HEK293T (cell line): ENCODE results near the gene EAF2.

ENCODE experiments used
- CTCF ChIA-PET: fragments of 350-600 bp; formaldehyde crosslinking; extraction: SDS; loops from one replicate; lab custom pipeline; 2021; ENCODE audit warnings: antibody characterized with exemption, inconsistent platforms; lab: Yijun Ruan, JAX
- POLR2A ChIA-PET: fragments of 350-600 bp; formaldehyde crosslinking; extraction: SDS; loops from one replicate; lab custom pipeline; 2020; ENCODE audit warnings: antibody characterized with exemption, inconsistent platforms; lab: Yijun Ruan, JAX
- DNase-seq: peaks from one replicate; pipeline ENCODE4 v3.0.0; 2012; ENCODE audit warnings: mixed read lengths; ENCODE audit errors: extremely low spot score
- ARNT ChIP-seq: fragments of 450-650 bp; IDR thresholded peaks from 2 replicates; pipeline ENCODE4 v1.6.1; 2017; ENCODE audit warnings: mild to moderate bottlenecking
- BHLHE40 ChIP-seq: fragments of 450-650 bp; IDR thresholded peaks from 2 replicates; pipeline ENCODE4 v1.6.1; 2016; ENCODE audit warnings: mild to moderate bottlenecking, moderate library complexity, borderline replicate concordance
- CTBP1 ChIP-seq: fragments of 450-650 bp; IDR thresholded peaks from 2 replicates; pipeline ENCODE4 v1.6.1; 2016; ENCODE audit warnings: borderline replicate concordance
- ELF4 ChIP-seq: fragments of 450-650 bp; IDR thresholded peaks from 2 replicates; pipeline ENCODE4 v1.6.1; 2017; ENCODE audit warnings: antibody characterized with exemption
- FOXA1 ChIP-seq: fragments of 450-650 bp; IDR thresholded peaks from 2 replicates; pipeline ENCODE4 v1.6.1; 2016; ENCODE audit warnings: mild to moderate bottlenecking
- FOXK2 ChIP-seq: fragments of 450-650 bp; IDR thresholded peaks from 2 replicates; pipeline ENCODE4 v1.6.1; 2016; ENCODE audit warnings: mild to moderate bottlenecking
- FOXM1 ChIP-seq: fragments of 450-650 bp; IDR thresholded peaks from 2 replicates; pipeline ENCODE4 v1.6.1; 2017; ENCODE audit warnings: mild to moderate bottlenecking, borderline replicate concordance
- HDGF ChIP-seq: fragments of 450-650 bp; IDR thresholded peaks from 2 replicates; pipeline ENCODE4 v1.6.1; 2017; ENCODE audit warnings: antibody characterized with exemption, borderline replicate concordance
- L3MBTL2 ChIP-seq: fragments of 450-650 bp; conservative IDR thresholded peaks from 2 replicates; pipeline ENCODE4 v1.6.1; 2016; ENCODE audit warnings: mild to moderate bottlenecking
- LEF1 ChIP-seq: fragments of 450-650 bp; IDR thresholded peaks from 2 replicates; pipeline ENCODE4 v1.6.1; 2017; ENCODE audit warnings: mild to moderate bottlenecking, borderline replicate concordance
- NFRKB ChIP-seq: fragments of 450-650 bp; IDR thresholded peaks from 2 replicates; pipeline ENCODE4 v1.6.1; 2016; ENCODE audit warnings: mild to moderate bottlenecking, moderate library complexity
- PKNOX1 ChIP-seq: fragments of 450-650 bp; IDR thresholded peaks from 2 replicates; pipeline ENCODE4 v1.6.1; 2016
- SP1 ChIP-seq: fragments of 450-650 bp; IDR thresholded peaks from 2 replicates; pipeline ENCODE4 v1.6.1; 2017
- SUZ12 ChIP-seq: fragments of 450-650 bp; IDR thresholded peaks from 2 replicates; pipeline ENCODE4 v1.6.1; 2016; ENCODE audit warnings: mild to moderate bottlenecking
- TARDBP ChIP-seq: fragments of 450-650 bp; IDR thresholded peaks from 2 replicates; pipeline ENCODE4 v1.6.1; 2016
- ZNF384 ChIP-seq: fragments of 450-650 bp; IDR thresholded peaks from 2 replicates; pipeline ENCODE4 v1.6.1; 2016

EAF2 gene

GRCh38 chr3:121883507-121883906, 48.5 kb downstream of the EAF2 start:
- TF ChIP-seq ZNF384, result no peak
- no peak for TF ChIP-seq ARNT
- no peak for TF ChIP-seq FOXM1
- no peak for TF ChIP-seq ELF4
- no peak for TF ChIP-seq TARDBP
- TF ChIP-seq NFRKB, result no peak
- POLR2A ChIA-PET, result no interaction called here
- CTCF ChIA-PET, result no interaction called here
- DNase-seq, result peak; percentile 22

- CTCF ChIA-PET, result no interaction called here
- TF ChIP-seq SP1, result no peak
- TF ChIP-seq PKNOX1, result no peak
- no peak for TF ChIP-seq TARDBP
- TF ChIP-seq BHLHE40, result no peak
- no peak for TF ChIP-seq FOXA1
- TF ChIP-seq CTBP1, result no peak
- TF ChIP-seq LEF1, result no peak
- no peak for TF ChIP-seq FOXM1
- no peak for TF ChIP-seq SUZ12
Observed at GRCh38 chr3:121885386-121885785, 50.4 kb downstream of the EAF2 start.

GRCh38 chr3:121894301-121894990, 59.4 kb downstream of the EAF2 start, which contains the start of gene SLC15A2:
TSS of gene SLC15A2 (plus strand) at chr3:121894401. CDS start at chr3:121894477, 76 bp downstream.
- POLR2A ChIA-PET, result no interaction called here
- TF ChIP-seq HDGF (no peak), NFRKB (no peak), ELF4 (no peak), SP1 (no peak), TARDBP (no peak), SUZ12 (no peak), FOXK2 (no peak), L3MBTL2 (no peak), ZNF384 (no peak), ARNT (no peak), PKNOX1 (no peak), LEF1 (no peak), FOXM1 (no peak), FOXA1 (no peak), CTBP1 (no peak)
- CTCF ChIA-PET, result no interaction called here
- DNase-seq, result no peak

More at GRCh38 chr3:121885386-121885785, 50.4 kb downstream of the EAF2 start:
- DNase-seq, result no peak
- POLR2A ChIA-PET, result no interaction called here

- no peak for DNase-seq
- ChIA-PET CTCF (no interaction called here), POLR2A (no interaction called here)
- TF ChIP-seq SUZ12 (no peak), PKNOX1 (no peak), LEF1 (no peak), NFRKB (no peak), TARDBP (no peak), HDGF (no peak), L3MBTL2 (no peak)
Observed at GRCh38 chr3:121895121-121895520, 60.1 kb downstream of the EAF2 start.

- TF ChIP-seq SUZ12, result no peak
- no peak for TF ChIP-seq FOXM1
- DNase-seq, result no peak
- ChIA-PET POLR2A (no interaction called here), CTCF (no interaction called here)
Observed at GRCh38 chr3:121895736-121896135, 60.7 kb downstream of the EAF2 start.

- no peak for DNase-seq
- CTCF ChIA-PET, result no interaction called here
- POLR2A ChIA-PET, result no interaction called here
- TF ChIP-seq L3MBTL2, result no peak
- no peak for TF ChIP-seq LEF1
- no peak for TF ChIP-seq FOXM1
- no peak for TF ChIP-seq HDGF
- TF ChIP-seq FOXA1, result no peak
- TF ChIP-seq ELF4, result no peak
- no peak for TF ChIP-seq ARNT
- TF ChIP-seq BHLHE40, result no peak
- no peak for TF ChIP-seq SUZ12
- TF ChIP-seq FOXK2, result no peak
- TF ChIP-seq PKNOX1, result no peak
- no peak for TF ChIP-seq CTBP1
- no peak for TF ChIP-seq TARDBP
Observed at GRCh38 chr3:121896823-121897222, 61.8 kb downstream of the EAF2 start.
